Tibial nerve (tissue), 4 donors: ENCODE results near the gene ERBB4.

Source experiments
- EP300 ChIP-seq, 2 donors: sonication (generic); formaldehyde crosslinking; IDR thresholded peaks; one replicate each; pipeline ENCODE4 v1.6.1; 2017; ENCODE audit warnings: antibody characterized with exemption in 2 of 2, mild to moderate bottlenecking in 1 of 2
- TF ChIP-seq, protein P1 (sequence below), 5 experiments: fragments of 200-600 bp in 3 of 5; fragments of 450-650 bp in 2 of 5; sonication (generic) in 3 of 5; IDR thresholded peaks; one replicate each; pipeline ENCODE4 v1.5.1; 2016 to 2019; ENCODE audit warnings: antibody characterized with exemption in 5 of 5, mild to moderate bottlenecking in 3 of 5, moderate library complexity in 2 of 5

DNA sequence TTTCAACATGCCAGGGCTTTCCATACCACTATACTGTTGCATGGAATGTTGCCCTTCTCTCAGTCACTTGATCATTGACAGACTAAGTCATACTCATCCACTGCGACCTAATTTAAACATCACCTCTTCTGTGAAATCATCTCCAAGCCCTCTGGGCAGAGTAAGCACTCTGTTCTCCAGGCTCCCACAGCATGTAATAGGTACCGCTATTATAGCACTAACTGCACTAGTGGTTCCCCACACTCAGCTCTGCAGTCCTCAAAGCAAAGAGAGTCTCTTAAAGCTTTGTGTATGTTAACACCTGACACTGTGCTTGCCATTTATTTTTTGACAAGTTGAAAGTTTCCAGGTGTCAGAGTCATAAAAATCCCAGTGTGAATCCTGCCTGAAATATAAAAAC is 947.2 kb downstream of the ERBB4 start:
- TF ChIP-seq, protein P1, sequence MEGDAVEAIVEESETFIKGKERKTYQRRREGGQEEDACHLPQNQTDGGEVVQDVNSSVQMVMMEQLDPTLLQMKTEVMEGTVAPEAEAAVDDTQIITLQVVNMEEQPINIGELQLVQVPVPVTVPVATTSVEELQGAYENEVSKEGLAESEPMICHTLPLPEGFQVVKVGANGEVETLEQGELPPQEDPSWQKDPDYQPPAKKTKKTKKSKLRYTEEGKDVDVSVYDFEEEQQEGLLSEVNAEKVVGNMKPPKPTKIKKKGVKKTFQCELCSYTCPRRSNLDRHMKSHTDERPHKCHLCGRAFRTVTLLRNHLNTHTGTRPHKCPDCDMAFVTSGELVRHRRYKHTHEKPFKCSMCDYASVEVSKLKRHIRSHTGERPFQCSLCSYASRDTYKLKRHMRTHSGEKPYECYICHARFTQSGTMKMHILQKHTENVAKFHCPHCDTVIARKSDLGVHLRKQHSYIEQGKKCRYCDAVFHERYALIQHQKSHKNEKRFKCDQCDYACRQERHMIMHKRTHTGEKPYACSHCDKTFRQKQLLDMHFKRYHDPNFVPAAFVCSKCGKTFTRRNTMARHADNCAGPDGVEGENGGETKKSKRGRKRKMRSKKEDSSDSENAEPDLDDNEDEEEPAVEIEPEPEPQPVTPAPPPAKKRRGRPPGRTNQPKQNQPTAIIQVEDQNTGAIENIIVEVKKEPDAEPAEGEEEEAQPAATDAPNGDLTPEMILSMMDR (IDR thresholded peaks at IDR 0.05), result no peak
- no peak for TF ChIP-seq EP300 (IDR thresholded peaks at IDR 0.05)
